Prostate gland (tissue), 2 donors: Measurements from ENCODE around the gene ZCCHC14. TPM values are rescaled to one million over a fixed set of nuclear protein-coding genes. Genes with fewer than 3 reads are reported as not detected.

Experiments
- DNase-seq: peaks from one replicate; pipeline ENCODE4 v3.0.0-alpha.2; 2019; ENCODE audit warnings: low spot score
- H3K27ac ChIP-seq, 2 donors: fragments of 200-600 bp; sonication (generic); 2 replicates each; pipeline ENCODE4 v1.5.1; 2017 to 2019
- H3K27me3 ChIP-seq: fragments of 200-600 bp; sonication (generic); replicated peaks from 2 replicates; pipeline ENCODE4 v1.5.1; 2019; ENCODE audit not compliant: insufficient read depth
- H3K36me3 ChIP-seq, 2 donors: fragments of 200-600 bp; sonication (generic); 1 replicate in 1 of 2; 2 replicates in 1 of 2; pipeline versions ENCODE4 v1.5.1 to v1.8.1; 2017 to 2019
- H3K4me1 ChIP-seq: fragments of 200-600 bp; sonication (generic); replicated peaks from 2 replicates; pipeline ENCODE4 v1.5.1; 2019
- H3K4me3 ChIP-seq, 2 donors: fragments of 200-600 bp; sonication (generic); 2 replicates each; pipeline ENCODE4 v1.5.1; 2017 to 2019
- H3K9me3 ChIP-seq: fragments of 200-600 bp; sonication (generic); 2 replicates; pipeline ENCODE4 v1.5.1; 2017
- POLR2A ChIP-seq: fragments of 450-650 bp; IDR thresholded peaks from one replicate; pipeline ENCODE4 v1.6.1; 2016; ENCODE audit warnings: antibody characterized with exemption, mild to moderate bottlenecking
- POLR2AphosphoS5 ChIP-seq: sonication (generic); formaldehyde crosslinking; IDR thresholded peaks from one replicate; pipeline ENCODE4 v1.6.1; 2017; ENCODE audit warnings: antibody characterized with exemption
- WGBS: methylation state at CpG from one replicate; pipeline ENCODE4 v1.1.5; 2018; 5-methylcytosine and 5-hydroxymethylcytosine counted together
- intact Hi-C: fragments of 100-400 bp; cut with DNase I; formaldehyde crosslinking; loops from one replicate; pipeline ENCODE4 v1.14.2; 2022
- total RNA-seq, 2 donors: library from RNA; depleted of rRNA; stranded (reverse); fragments of >200 nt; gene quantifications; one replicate each; pipeline ENCODE4 v1.1.0, GENCODE V29; 2016
- TF ChIP-seq, protein P1 (sequence below), 4 experiments: fragments of 200-600 bp in 2 of 4; fragments of 450-650 bp in 2 of 4; sonication (generic) in 2 of 4; IDR thresholded peaks; 1 replicate in 3 of 4; 2 replicates in 1 of 4; pipeline ENCODE4 v1.5.1; 2016 to 2019; ENCODE audit warnings: antibody characterized with exemption in 4 of 4, mild to moderate bottlenecking in 2 of 4, moderate library complexity in 2 of 4

ZCCHC14 gene
- total RNA-seq, 2 donors from 2014 or later, result 14.9 to 55.7 TPM

DNA sequence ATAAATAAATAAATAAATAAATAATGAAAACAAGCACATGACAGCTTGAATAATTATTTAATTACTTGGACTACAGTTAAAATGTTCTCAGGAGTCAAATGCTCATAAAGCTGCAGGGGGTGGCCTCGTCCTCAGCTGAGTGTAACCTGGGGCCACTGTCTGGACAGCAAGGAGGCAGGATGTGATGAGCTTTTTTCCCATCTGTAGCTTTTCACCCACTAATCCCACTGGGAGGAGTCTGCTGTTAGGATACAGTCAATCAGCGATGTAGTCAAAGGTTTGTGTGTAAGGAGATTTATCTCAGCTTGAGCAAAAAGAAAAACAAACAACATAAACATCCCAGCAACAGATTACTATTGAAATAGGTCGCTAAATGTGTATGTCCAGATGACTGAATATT is 22.5 kb downstream of the ZCCHC14 start:
- Histone ChIP-seq H3K36me3 (no peaks in the 10 kb centered on the region), H3K27ac (no peak overlapping the region), H3K9me3 (no peaks in the 10 kb centered on the region), H3K27me3 (no peaks in the 10 kb centered on the region), H3K4me3 (no peak overlapping the region), H3K4me1 (no peaks in the 10 kb centered on the region)
- intact Hi-C loops, result no loop called here
- TF ChIP-seq POLR2AphosphoS5, result no peak
- no peak for TF ChIP-seq POLR2A
- TF ChIP-seq, protein P1, sequence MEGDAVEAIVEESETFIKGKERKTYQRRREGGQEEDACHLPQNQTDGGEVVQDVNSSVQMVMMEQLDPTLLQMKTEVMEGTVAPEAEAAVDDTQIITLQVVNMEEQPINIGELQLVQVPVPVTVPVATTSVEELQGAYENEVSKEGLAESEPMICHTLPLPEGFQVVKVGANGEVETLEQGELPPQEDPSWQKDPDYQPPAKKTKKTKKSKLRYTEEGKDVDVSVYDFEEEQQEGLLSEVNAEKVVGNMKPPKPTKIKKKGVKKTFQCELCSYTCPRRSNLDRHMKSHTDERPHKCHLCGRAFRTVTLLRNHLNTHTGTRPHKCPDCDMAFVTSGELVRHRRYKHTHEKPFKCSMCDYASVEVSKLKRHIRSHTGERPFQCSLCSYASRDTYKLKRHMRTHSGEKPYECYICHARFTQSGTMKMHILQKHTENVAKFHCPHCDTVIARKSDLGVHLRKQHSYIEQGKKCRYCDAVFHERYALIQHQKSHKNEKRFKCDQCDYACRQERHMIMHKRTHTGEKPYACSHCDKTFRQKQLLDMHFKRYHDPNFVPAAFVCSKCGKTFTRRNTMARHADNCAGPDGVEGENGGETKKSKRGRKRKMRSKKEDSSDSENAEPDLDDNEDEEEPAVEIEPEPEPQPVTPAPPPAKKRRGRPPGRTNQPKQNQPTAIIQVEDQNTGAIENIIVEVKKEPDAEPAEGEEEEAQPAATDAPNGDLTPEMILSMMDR (IDR thresholded peaks at IDR 0.05), result no peak
- DNase-seq, result no peak
- 86% methylated on average over 3 of the region's 3 CpGs for WGBS

DNA sequence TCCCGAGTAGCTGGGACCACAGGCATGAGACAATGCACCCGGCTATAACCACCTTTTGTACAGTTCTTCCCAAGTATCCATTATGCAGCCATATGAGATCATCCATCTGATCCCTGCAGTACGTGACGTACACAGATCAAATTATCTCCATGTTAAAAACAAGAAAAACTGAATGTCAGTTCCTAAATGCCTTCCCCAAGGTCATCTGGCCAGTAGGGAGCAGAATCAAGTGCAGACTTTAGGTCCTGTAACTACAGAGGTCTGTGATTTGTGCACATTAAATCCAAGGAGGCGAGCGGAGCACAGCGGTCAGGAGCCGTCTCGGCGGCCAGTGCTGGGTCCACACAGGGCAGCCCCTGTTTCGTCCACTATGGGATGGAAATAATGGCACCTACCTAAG is 23.7 kb downstream of the ZCCHC14 start:
- H3K27me3 ChIP-seq, result no peaks in the 10 kb centered on the region
- WGBS, result 86% methylated on average over 11 of the region's 11 CpGs
- no peak for DNase-seq
- H3K27ac ChIP-seq, result no peak overlapping the region
- intact Hi-C loops, result no loop called here
- H3K36me3 ChIP-seq, result no peaks in the 10 kb centered on the region
- no peaks in the 10 kb centered on the region for H3K4me1 ChIP-seq
- H3K9me3 ChIP-seq, result no peaks in the 10 kb centered on the region
- H3K4me3 ChIP-seq, result no peak overlapping the region
- TF ChIP-seq POLR2A (no peak), POLR2AphosphoS5 (no peak)
- TF ChIP-seq, protein P1 (IDR thresholded peaks at IDR 0.05), result no peak

DNA sequence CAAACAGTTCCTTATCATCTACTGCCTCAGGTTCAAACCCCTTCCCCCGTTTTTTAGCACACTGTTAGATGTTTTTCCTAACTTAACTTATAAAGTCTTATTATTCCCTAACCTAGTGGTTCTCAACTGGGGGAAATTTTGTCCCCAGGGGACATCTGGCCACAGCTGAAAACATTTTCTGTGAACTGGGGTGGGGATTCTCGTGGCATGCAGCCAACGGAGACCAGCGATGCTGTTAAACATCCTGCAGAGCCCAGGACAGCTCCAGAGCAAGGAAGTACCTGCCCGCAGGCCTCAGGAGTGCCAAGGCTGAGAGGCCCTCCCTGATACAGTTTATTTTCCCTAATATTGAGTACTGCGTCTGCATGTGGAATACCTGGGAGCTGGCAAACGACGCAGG is 24.3 kb downstream of the ZCCHC14 start:
- Histone ChIP-seq H3K4me3 (no peak overlapping the region), H3K36me3 (no peaks in the 10 kb centered on the region), H3K9me3 (no peaks in the 10 kb centered on the region), H3K27me3 (no peaks in the 10 kb centered on the region), H3K4me1 (no peaks in the 10 kb centered on the region), H3K27ac (no peak overlapping the region)
- TF ChIP-seq POLR2A, result no peak
- TF ChIP-seq, protein P1 (IDR thresholded peaks at IDR 0.05), result no peak
- no peak for TF ChIP-seq POLR2AphosphoS5
- no peak for DNase-seq
- WGBS, result 77% methylated on average over 8 of the region's 8 CpGs
- intact Hi-C loops, result no loop called here

DNA sequence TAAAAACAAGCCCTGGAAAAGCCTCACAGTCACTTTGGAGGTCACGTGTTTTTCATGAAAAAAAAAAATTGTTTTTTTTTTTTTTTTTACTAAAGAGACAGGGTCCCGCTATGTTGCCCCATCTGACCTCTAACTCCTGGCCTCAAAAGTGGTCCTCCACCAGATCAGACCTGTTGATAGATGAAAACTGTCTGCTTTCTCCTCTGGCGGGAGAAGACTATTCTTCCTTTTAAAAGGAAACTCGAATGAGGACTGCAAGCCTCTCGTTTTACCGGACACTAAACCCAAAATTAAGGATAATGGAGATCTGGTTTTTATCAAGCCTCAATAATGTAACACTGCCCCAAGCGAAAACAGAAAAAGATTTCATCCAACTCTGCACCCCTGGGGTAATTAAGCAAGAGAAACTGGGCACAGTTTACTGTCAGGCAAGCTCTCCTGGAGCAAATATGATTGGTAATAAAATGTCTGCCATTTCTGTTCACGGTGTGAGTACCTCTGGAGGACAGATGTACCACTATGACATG is 25.8 kb downstream of the ZCCHC14 start:
- Histone ChIP-seq H3K9me3 (no peaks in the 10 kb centered on the region), H3K36me3 (no peaks in the 10 kb centered on the region), H3K27ac (no peak overlapping the region), H3K27me3 (no peaks in the 10 kb centered on the region), H3K4me1 (no peaks in the 10 kb centered on the region), H3K4me3 (no peak overlapping the region)
- intact Hi-C loops, result no loop called here
- no peak for DNase-seq
- 90% methylated on average over 8 of the region's 8 CpGs for WGBS
- TF ChIP-seq POLR2AphosphoS5 (no peak), POLR2A (no peak)
- TF ChIP-seq, protein P1 (IDR thresholded peaks at IDR 0.05), result no peak

DNA sequence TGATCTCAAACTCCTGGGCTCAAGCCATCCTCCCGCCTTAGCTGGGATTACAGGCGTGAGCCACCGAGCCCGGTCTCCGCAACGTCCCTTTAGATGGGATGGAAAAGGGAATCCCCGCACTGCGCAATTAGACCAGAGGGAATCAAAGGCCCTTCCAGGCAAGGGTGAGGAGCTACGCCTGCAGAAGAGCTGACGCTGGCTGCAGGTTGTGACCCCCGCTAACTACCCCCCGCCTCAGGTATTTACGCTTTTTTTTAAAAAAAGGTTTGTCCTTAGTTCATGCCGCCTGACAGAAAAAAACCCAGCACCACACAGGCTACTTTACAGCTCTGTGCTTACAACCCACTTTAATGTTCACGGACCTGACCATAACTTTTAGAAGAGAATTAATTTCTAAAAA is 26.9 kb downstream of the ZCCHC14 start:
- no peaks in the 10 kb centered on the region for H3K9me3 ChIP-seq
- intact Hi-C loops, result no loop called here
- TF ChIP-seq POLR2AphosphoS5 (no peak), POLR2A (no peak)
- TF ChIP-seq, protein P1 (IDR thresholded peaks at IDR 0.05), result no peak
- no peak for DNase-seq
- no peaks in the 10 kb centered on the region for H3K27me3 ChIP-seq
- H3K27ac ChIP-seq, result peak overlapping the region; percentile 62 to 67
- no peak overlapping the region for H3K4me3 ChIP-seq
- H3K36me3 ChIP-seq, result no peaks in the 10 kb centered on the region
- WGBS, result 91% methylated on average over 15 of the region's 15 CpGs
- peaks cover 3% of the 10 kb centered on the region for H3K4me1 ChIP-seq
